Activated T-helper 2 cell treated with anti-CD3 and anti-CD28 coated beads, Interferon-gamma antibody, Interleukin-2, Interleukin-4, amounts not matched to agents 10 μg/mL and 5 μg/mL and 100 μg/mL, durations not matched to agents 14 hours and 24 hours and 36 hours (primary cell): ENCODE results near the gene IL12RB2. TPM values are rescaled to one million over a fixed set of nuclear protein-coding genes. Genes with fewer than 3 reads are reported as not detected.

ENCODE experiments used
- DNase-seq: peaks from one replicate; pipeline ENCODE4 v3.0.0; 2021; ENCODE audit warnings: low spot score
- H3K27ac Mint-ChIP-seq: one replicate; pipeline ENCODE4 v1.8.0; 2021; ENCODE audit warnings: mixed read lengths
- H3K27me3 Mint-ChIP-seq: one replicate; pipeline ENCODE4 v1.8.0; 2021; ENCODE audit warnings: low read depth, mixed read lengths
- H3K36me3 Mint-ChIP-seq: one replicate; pipeline ENCODE4 v1.8.0; 2021; ENCODE audit warnings: low read depth, mixed read lengths
- H3K4me1 Mint-ChIP-seq: one replicate; pipeline ENCODE4 v1.8.0; 2021; ENCODE audit warnings: low read depth, mixed read lengths
- H3K4me3 Mint-ChIP-seq: one replicate; pipeline ENCODE4 v1.8.0; 2021; ENCODE audit warnings: low read depth, mild to moderate bottlenecking, moderate library complexity, mixed read lengths
- H3K9me3 Mint-ChIP-seq: one replicate; pipeline ENCODE4 v1.8.0; 2021; ENCODE audit warnings: mixed read lengths
- intact Hi-C: fragments of 100-400 bp; cut with micrococcal nuclease; formaldehyde crosslinking; loops from one replicate; pipeline ENCODE4 v1.15.1; 2023
- total RNA-seq: library from RNA; stranded (reverse); gene quantifications from 2 replicates; pipeline ENCODE4 v1.2.3, GENCODE V29; 2022

IL12RB2 gene
- total RNA-seq, 1 donor from 2014 or later = 108 TPM

- intact Hi-C loops = loop anchor here (1.0 to 10.0 kb wide), 9 partner anchors 18 to 1064 kb away; partner anchors contain the start of genes SERBP1 and SLC35D1
- Mint-ChIP-seq H3K36me3 (peaks cover 80% of the 10 kb centered on the region), H3K27me3 (no peaks in the 10 kb centered on the region), H3K27ac (peak overlapping the region; percentile 89), H3K4me3 (peak overlapping the region; percentile 37), H3K9me3 (no peaks in the 10 kb centered on the region), H3K4me1 (peaks cover 83% of the 10 kb centered on the region)
- DNase-seq = no peak
Observed at GRCh38 chr1:67338642-67339041, 31.0 kb downstream of the IL12RB2 start.

GRCh38 chr1:67339623-67340343 lies 32.1 kb downstream of the IL12RB2 start:
- Mint-ChIP-seq H3K9me3 (no peaks in the 10 kb centered on the region), H3K4me1 (peaks cover 78% of the 10 kb centered on the region), H3K27me3 (no peaks in the 10 kb centered on the region), H3K36me3 (peaks cover 81% of the 10 kb centered on the region), H3K4me3 (no peak overlapping the region), H3K27ac (peak overlapping the region; percentile 89)
- DNase-seq = no peak
- intact Hi-C loops = loop anchor here (1.0 to 10.0 kb wide), 11 partner anchors 17 to 1065 kb away; partner anchors contain the start of genes GADD45A, SERBP1 and SLC35D1

GRCh38 chr1:67342076-67342890 lies 34.6 kb downstream of the IL12RB2 start:
- peaks cover 78% of the 10 kb centered on the region for H3K36me3 Mint-ChIP-seq
- intact Hi-C loops = loop anchor here (1.0 kb wide), 1 partner anchor 9 kb away; no protein-coding TSS in a partner anchor
- H3K27ac Mint-ChIP-seq = peak overlapping the region; percentile 89
- H3K27me3 Mint-ChIP-seq = no peaks in the 10 kb centered on the region
- no peak for DNase-seq
- no peak overlapping the region for H3K4me3 Mint-ChIP-seq
- peaks cover 62% of the 10 kb centered on the region for H3K4me1 Mint-ChIP-seq
- no peaks in the 10 kb centered on the region for H3K9me3 Mint-ChIP-seq

- intact Hi-C loops = no loop called here
- peaks cover 42% of the 10 kb centered on the region for H3K4me1 Mint-ChIP-seq
- H3K9me3 Mint-ChIP-seq = no peaks in the 10 kb centered on the region
- H3K4me3 Mint-ChIP-seq = no peak overlapping the region
- H3K27me3 Mint-ChIP-seq = no peaks in the 10 kb centered on the region
- no peak for DNase-seq
- H3K27ac Mint-ChIP-seq = no peak overlapping the region
- peaks cover 80% of the 10 kb centered on the region for H3K36me3 Mint-ChIP-seq
Observed at GRCh38 chr1:67345556-67345955, 37.9 kb downstream of the IL12RB2 start.

- Mint-ChIP-seq H3K9me3 (no peaks in the 10 kb centered on the region), H3K36me3 (peaks cover 74% of the 10 kb centered on the region), H3K4me3 (no peak overlapping the region), H3K4me1 (peaks cover 32% of the 10 kb centered on the region), H3K27ac (no peak overlapping the region), H3K27me3 (no peaks in the 10 kb centered on the region)
- DNase-seq = no peak
- intact Hi-C loops = loop anchor here (2.0 kb wide), 1 partner anchor 154 kb away; no protein-coding TSS in a partner anchor
Observed at GRCh38 chr1:67346982-67347381, 39.3 kb downstream of the IL12RB2 start.

- H3K9me3 Mint-ChIP-seq = no peaks in the 10 kb centered on the region
- no peaks in the 10 kb centered on the region for H3K27me3 Mint-ChIP-seq
- no peak overlapping the region for H3K4me3 Mint-ChIP-seq
- peaks cover 27% of the 10 kb centered on the region for H3K4me1 Mint-ChIP-seq
- intact Hi-C loops = loop anchor here (2.0 kb wide), 1 partner anchor 153 kb away; no protein-coding TSS in a partner anchor
- peaks cover 76% of the 10 kb centered on the region for H3K36me3 Mint-ChIP-seq
- H3K27ac Mint-ChIP-seq = no peak overlapping the region
- no peak for DNase-seq
Observed at GRCh38 chr1:67347688-67348472, 40.2 kb downstream of the IL12RB2 start.

GRCh38 chr1:67348586-67349252 lies 41.0 kb downstream of the IL12RB2 start:
- H3K27ac Mint-ChIP-seq = no peak overlapping the region
- peaks cover 23% of the 10 kb centered on the region for H3K4me1 Mint-ChIP-seq
- no peak overlapping the region for H3K4me3 Mint-ChIP-seq
- intact Hi-C loops = no loop called here
- H3K36me3 Mint-ChIP-seq = peaks cover 78% of the 10 kb centered on the region
- no peaks in the 10 kb centered on the region for H3K9me3 Mint-ChIP-seq
- no peaks in the 10 kb centered on the region for H3K27me3 Mint-ChIP-seq
- no peak for DNase-seq

- Mint-ChIP-seq H3K4me3 (no peak overlapping the region), H3K27ac (peak overlapping the region; percentile 19), H3K4me1 (peaks cover 22% of the 10 kb centered on the region), H3K27me3 (no peaks in the 10 kb centered on the region), H3K36me3 (peaks cover 79% of the 10 kb centered on the region), H3K9me3 (no peaks in the 10 kb centered on the region)
- DNase-seq = no peak
- intact Hi-C loops = loop anchor here (5.0 kb wide), 1 partner anchor 52 kb away; no protein-coding TSS in a partner anchor
Observed at GRCh38 chr1:67350783-67351182, 43.1 kb downstream of the IL12RB2 start.

- Mint-ChIP-seq H3K9me3 (no peaks in the 10 kb centered on the region), H3K4me3 (no peak overlapping the region), H3K36me3 (peaks cover 78% of the 10 kb centered on the region), H3K27ac (no peak overlapping the region), H3K4me1 (peaks cover 28% of the 10 kb centered on the region), H3K27me3 (no peaks in the 10 kb centered on the region)
- intact Hi-C loops = loop anchor here (5.0 kb wide), 1 partner anchor 50 kb away; no protein-coding TSS in a partner anchor
- no peak for DNase-seq
Observed at GRCh38 chr1:67352211-67352610, 44.5 kb downstream of the IL12RB2 start.

- peaks cover 76% of the 10 kb centered on the region for H3K36me3 Mint-ChIP-seq
- peaks cover 24% of the 10 kb centered on the region for H3K4me1 Mint-ChIP-seq
- DNase-seq = no peak
- intact Hi-C loops = loop anchor here (2.0 kb wide), 1 partner anchor 17 kb away; no protein-coding TSS in a partner anchor
- H3K27ac Mint-ChIP-seq = peak overlapping the region; percentile 51
- H3K9me3 Mint-ChIP-seq = no peaks in the 10 kb centered on the region
- H3K4me3 Mint-ChIP-seq = no peak overlapping the region
- H3K27me3 Mint-ChIP-seq = no peaks in the 10 kb centered on the region
Observed at GRCh38 chr1:67355745-67356424, 48.2 kb downstream of the IL12RB2 start.

- H3K4me1 Mint-ChIP-seq = peaks cover 31% of the 10 kb centered on the region
- no peaks in the 10 kb centered on the region for H3K27me3 Mint-ChIP-seq
- no peak overlapping the region for H3K4me3 Mint-ChIP-seq
- H3K27ac Mint-ChIP-seq = peak overlapping the region; percentile 33
- intact Hi-C loops = no loop called here
- peaks cover 69% of the 10 kb centered on the region for H3K36me3 Mint-ChIP-seq
- no peaks in the 10 kb centered on the region for H3K9me3 Mint-ChIP-seq
- DNase-seq = no peak
Observed at GRCh38 chr1:67359592-67359991, 51.9 kb downstream of the IL12RB2 start.
